ENCODE measurements around the gene FAM241A.
"Not testable (repeated sequence)": the region's sequence is repeated elsewhere in the genome, so short reads cannot be mapped to it uniquely, and the experiment has no call there.

The FAM241A gene

DNA sequence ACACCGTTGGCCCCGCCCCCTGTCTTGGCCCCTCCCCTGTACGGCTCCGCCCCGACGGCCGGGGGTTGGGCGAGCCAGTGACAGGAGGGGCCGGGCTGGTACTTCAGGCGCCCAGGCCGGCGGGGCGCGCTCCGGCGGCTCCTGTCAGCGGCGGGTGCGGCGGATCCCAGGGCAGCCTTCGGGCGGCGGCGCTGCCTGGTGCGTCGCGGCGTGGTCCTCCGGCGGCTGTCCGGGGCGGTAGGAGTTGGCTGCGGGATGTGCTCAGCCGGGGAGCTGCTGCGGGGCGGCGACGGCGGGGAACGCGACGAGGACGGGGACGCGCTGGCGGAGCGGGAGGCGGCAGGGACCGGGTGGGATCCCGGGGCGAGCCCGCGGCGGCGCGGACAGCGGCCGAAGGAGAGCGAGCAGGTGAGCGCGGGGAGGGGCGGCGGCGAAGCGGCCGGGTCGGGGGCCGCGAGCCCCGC, at the start of gene FAM241A:
FAM241A (plus strand) TSS at position 129 of the 464 bp plus-strand sequence; CDS start at position 256, 127 bp downstream.
- peak; percentile 88 to 94 for DNase-seq

DNA sequence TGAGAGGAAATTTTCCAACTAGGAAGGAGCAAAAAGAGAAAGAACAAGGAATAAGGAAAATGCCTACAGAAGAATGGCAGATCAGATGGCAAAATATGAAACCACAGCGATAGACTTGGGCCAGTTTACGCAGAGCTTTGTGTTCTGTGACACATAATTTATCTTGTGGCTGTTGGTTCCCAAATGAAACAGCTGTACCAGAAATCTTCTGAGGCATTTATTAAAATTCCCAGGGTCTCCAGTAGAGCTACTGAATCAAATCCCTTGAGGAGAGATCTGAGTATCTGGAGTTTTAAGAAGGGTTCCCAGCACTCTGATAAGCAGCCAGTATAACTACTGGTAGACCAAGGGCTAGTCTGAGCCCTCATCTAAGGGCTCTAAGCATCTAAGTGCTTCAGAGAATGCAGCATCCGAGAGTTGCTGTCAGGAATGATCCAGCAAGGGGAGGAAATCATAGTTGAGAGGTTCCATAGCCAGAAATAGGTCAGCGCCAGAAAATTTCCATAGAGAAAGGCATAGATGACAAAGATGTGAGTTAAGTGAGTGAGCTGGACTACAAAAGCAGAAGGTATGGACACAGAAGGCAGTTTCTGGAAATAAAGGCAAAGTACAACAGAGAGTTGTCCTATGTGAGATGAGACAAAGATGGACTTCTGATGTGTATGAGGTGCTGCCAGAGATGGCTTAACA, 46.3 kb upstream of the FAM241A start:
- DNase-seq: no peak

- DNase-seq: no peak
Observed at GRCh38 chr4:112099701-112100297, 45.5 kb upstream of the FAM241A start.

- no peak for DNase-seq
Observed at GRCh38 chr4:112102875-112103370, 42.3 kb upstream of the FAM241A start.

DNA sequence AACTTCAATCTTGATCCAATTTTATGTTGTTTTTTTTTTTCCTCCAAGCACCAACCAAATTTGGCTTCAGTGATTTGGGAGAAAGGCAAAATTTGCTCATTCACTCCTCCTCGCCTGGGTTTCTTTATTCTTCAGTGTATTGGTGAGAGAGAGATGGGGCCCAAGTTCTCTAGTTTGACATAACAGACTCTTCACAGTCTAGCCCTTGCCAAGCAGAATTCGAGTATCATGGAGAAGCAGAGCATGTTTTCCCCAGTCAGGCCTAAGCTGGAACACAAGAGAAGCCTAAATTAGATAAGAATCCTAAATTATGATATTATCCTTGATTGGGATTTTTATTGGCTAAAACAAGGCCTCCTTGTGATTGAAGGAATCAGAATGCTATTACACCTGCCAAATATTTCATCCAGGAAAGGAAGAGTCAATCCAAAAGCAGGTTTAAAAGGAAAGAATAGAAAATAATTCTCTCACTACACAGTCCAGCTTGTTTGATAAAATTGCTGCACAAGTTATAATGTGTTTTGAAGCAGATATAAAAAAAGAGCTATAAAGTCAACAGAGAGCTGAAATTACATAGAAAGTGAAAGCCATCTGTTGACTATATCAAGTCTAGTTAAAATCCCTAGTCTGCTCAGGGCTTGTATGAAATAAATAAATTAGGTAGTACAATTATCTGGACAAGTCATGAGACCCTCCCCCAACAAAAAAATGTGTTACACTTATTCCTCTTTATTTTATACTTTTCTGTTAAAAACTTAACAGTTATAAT, 39.9 kb upstream of the FAM241A start:
- DNase-seq: no peak

DNA sequence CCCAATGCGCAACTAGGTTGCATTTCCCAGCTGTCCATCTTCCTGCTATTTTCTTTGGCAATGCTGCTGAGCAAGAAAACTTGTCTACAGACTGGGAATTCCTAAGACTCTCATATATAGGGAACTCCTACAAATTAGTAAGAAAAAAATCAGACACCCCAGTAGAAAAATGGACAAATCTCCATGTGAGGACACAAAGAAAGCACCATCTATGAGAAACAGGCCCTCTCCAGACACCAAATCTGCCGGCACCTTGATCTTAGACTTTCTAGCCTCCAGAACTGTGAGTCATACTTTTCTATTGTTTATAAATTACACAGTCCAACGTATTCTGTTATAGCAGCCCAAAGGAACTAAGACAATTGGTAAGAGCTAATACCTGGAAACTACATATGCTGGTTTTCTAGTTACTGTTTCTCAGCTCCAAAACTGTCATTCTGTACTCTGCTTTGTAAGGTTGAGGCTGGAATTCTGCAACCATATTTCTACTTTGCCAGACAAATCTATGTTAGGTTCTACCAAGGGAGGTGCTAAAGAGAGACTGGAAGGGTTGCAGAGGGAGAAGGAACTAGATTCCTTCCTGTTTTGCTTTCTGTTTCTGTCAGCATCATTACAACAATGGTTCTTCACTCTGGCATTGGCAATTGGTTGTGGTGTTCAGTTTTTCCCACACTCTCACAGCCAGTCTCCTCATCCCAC, 35.7 kb upstream of the FAM241A start:
- no peak for DNase-seq

- no peak for DNase-seq
Observed at GRCh38 chr4:112110059-112110425, 35.2 kb upstream of the FAM241A start.

DNA sequence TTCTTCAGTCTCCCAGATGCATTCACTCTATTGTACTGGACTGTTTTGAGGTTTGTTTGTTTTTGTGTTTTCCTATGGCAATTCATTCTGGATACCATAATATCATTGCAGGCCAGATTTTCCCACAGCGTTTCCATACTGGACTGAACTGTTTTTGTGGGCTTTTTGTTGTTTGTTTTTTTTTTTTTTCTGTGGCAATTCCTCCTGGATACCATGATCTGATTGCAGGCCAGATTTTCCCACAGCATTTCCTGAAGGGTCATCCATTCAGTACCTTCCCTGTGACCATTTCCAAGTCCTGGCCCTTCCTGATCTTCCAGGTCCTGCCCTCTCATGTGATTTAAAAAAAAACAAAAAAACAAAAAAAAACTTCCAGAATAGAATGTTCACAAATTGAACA, 33.9 kb upstream of the FAM241A start:
- no peak for DNase-seq

DNA sequence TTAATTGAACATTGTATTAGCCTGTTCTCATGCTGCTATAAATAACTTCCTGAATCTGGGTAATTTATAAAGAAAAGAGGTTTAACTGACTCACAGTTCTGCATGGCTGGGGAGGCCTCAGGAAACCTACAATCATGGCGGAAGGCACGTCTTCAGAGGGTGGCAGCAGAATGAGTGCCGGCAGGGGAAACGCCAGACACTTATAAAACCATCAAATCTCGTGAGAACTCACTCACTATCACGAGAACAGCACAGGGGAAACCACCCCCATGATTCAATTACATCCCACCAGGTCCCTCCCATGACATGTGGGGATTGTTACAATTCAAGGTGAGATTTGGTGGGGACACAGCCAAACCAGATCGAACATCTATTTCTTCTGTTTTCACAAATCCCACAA, 33.2 kb upstream of the FAM241A start:
- DNase-seq: not testable (repeated sequence)

DNA sequence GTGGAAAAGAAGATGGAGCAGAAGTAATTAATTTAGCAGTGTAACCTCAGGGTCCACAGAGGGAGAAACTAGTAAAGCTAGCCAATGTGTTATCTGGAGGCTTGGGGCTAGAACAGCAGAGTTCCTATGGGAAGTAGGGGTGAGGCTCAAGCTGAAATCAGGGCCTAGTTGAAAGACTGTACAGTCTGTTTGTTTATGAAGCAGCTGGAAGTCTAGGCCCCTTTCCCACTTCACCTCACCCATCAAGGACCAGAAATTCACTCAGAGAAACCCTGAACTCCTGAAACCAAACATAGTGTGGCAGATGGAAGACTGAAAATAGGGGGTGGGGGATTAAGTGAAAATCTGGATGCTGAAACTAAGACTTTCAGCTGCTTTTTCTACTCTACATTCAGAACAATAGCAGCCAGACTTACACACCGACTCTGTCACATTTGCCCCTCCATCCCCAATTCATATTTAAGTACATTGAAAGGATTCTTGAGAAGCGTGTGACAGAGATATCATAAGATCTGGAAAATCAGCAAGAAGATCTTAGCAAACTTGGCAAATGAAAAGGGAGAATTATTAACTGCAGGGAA, 32.6 kb upstream of the FAM241A start:
- no peak for DNase-seq

DNA sequence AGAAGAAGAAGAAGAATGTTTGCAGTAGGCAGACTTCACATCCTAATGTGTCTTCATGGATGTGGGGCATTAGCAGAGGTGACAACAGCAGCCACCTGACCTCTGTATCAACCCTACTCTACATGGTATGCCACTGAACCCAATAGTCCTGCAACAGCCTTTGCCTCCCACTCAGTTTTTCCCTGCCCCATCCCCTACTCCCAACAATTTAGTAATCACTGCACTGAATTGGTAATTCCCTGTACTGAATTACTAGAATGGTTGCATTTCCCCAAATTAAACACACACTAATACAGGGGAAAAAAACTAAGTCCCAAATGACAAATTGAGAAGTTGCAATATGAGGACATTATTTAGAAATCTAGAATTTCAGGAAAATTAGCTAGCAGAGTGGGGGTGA, 31.4 kb upstream of the FAM241A start:
- no peak for DNase-seq

DNA sequence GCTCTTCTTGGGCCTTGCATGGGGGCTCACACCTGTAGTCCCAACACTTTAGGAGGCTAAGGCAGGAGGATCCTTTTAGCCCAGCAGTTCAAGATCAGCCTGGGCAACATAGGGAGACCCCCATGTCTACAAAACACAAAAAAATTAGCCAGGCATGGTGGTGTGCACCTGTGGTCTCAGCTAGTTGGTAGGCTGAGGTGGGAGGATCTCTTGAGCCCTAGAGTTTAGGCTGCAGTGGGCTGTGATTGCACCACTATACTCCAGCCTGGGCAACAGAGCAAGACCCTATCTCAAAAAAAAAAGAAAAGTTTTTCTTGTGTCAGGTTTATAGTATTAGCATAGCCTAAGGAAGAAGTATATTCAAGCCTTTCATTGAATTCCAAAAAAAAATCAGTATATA, 30.8 kb upstream of the FAM241A start:
- DNase-seq: no peak

- no peak for DNase-seq
Observed at GRCh38 chr4:112118742-112119352, 26.4 kb upstream of the FAM241A start.

- no peak for DNase-seq
Observed at GRCh38 chr4:112119353-112119783, 25.9 kb upstream of the FAM241A start.

GRCh38 chr4:112120021-112120420, 25.2 kb upstream of the FAM241A start:
- DNase-seq: no peak

- no peak for DNase-seq
Observed at GRCh38 chr4:112125416-112125815, 19.8 kb upstream of the FAM241A start.

GRCh38 chr4:112127048-112127637, 18.1 kb upstream of the FAM241A start:
- DNase-seq: no peak

GRCh38 chr4:112127803-112128202, 17.5 kb upstream of the FAM241A start:
- no peak for DNase-seq

DNA sequence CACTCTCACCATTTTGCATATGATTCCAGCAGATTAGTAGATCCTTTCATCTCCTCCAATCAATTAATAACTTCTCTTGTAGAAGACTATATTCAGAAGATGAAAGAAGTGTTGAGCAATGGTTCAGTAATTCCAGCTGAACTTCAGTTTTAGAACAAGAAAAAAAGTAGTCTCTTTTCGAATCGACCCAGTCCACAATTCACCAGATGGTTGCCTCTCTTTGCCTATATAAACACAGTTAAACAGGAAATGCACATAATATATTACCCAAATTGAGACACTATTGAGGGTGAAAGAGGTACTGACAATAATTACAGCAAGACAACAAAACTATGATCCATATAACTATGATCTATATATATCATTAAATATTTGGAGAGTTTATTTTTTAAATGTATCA, 16.8 kb upstream of the FAM241A start:
- no peak for DNase-seq

DNA sequence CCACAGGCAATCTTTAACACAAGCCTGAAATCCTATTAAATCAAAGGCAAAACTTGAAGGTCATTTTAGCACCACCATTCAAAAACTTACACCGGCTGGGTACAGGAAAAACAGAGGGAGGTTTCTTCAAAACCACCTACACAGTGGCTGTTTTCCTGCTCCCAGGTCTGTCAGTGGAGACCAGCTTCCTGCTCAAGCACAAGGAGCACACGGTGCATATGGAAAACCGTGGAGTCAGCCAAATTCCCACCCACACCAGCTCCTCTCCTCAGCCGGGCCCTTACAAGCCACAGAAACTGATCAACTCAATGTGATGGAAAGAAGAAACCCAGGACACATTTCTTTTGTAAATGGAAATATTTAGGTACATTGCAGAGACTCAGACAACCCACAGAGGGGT, 14.3 kb upstream of the FAM241A start:
- DNase-seq: no peak

DNA sequence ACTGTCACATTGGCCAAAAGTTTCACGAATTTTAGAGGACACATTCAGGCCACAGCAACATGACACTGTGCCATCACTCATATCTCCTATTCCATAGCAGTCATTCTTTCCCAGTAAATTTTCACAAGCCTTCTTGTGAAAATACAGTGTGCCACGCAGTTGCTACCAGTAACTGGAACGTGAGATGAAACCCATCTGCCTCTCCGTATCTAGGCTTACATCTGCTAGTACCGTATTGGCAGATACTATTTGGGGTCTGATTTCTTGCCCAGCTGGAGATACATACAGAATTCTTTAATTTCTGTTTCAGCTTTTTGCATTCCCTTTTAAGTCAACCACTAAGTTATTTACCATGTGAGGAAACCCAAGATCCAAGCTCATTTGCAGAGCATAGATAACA, 8.7 kb upstream of the FAM241A start:
- no peak for DNase-seq

GRCh38 chr4:112138538-112138937, 6.7 kb upstream of the FAM241A start:
- DNase-seq: no peak
